NCI-H1092 (cell line): ENCODE data around the gene TBL3.

Experiments used
- DNase-seq: peaks from one replicate; lab custom pipeline; 2025; lab: John Stamatoyannopoulos, UW

The TBL3 gene

GRCh38 chr16:1982991-1983543 lies 11.2 kb downstream of the TBL3 start:
- no peak for DNase-seq

DNA sequence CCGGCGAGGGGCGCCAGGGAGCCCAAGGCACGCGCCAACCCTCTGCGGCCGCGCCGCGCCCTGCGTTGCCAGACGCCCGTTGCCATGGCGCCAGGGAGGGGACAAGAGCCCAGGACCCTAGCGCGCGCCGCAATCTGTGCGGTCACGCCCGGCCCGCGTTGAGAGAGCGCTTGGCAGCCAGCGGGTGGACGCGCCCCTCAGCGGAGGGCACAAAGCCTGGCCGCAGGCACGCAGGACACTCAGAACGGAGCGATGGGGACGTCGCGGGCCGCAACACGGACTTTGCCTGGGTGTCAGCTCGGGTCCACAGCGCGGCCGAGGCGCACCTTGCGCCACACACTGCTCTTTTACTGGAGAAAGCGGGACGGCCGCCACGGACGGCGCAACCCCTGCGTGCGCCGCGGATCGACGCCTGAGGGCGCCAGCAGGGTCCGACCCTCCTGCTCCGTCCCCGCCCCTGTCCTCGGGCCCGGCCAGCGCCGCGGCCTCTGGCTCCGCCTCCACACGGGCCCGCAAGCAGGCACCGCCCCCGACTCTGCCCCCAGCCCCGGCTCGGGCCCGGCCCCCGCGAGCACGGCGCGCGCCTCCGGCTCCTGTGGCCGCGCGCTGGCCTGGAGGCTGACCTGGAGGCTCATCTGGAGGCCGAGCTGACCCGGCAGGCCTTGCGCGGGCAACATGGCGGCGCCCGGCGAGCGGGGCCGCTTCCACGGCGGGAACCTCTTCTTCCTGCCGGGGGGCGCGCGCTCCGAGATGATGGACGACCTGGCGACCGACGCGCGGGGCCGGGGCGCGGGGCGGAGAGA lies 11.9 kb downstream of the TBL3 start, which contains the start of gene GFER:
GFER (plus strand) TSS at position 650 of the 803 bp plus-strand sequence; CDS start at position 676, 26 bp downstream.
- DNase-seq, result peak; percentile 82

DNA sequence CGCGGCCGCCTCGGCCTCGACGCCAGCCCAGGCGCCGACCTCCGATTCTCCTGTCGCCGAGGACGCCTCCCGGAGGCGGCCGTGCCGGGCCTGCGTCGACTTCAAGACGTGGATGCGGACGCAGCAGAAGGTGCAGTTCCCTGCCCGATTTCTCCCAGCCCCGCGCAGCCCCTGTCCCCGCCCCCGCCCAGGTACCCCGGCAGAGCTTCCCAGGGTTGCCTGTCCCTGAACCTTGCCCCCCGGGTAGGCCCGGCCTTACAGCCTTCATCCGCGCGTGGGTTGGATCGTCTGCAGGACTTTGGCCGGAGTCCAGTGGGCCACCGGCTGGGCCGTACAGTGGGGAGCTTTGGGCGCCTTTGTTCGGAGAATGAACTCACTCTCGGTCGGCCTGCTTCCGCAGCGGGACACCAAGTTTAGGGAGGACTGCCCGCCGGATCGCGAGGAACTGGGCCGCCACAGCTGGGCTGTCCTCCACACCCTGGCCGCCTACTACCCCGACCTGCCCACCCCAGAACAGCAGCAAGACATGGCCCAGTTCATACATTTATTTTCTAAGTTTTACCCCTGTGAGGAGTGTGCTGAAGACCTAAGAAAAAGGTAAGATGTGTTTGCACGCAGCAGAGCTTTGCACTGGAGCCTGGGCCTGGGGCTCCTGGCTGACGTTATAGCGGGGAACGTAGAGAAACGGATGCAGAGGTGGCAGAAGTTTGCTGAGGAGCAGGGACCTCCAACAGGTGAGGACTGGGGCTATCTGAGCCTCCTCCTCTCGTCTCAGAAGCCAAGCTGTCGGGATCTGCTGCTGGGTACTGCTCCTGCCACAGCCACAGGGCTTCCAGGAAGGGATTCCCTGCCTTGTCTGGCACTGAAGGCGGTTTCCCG lies 12.7 kb downstream of the TBL3 start:
- DNase-seq, result no peak

DNA sequence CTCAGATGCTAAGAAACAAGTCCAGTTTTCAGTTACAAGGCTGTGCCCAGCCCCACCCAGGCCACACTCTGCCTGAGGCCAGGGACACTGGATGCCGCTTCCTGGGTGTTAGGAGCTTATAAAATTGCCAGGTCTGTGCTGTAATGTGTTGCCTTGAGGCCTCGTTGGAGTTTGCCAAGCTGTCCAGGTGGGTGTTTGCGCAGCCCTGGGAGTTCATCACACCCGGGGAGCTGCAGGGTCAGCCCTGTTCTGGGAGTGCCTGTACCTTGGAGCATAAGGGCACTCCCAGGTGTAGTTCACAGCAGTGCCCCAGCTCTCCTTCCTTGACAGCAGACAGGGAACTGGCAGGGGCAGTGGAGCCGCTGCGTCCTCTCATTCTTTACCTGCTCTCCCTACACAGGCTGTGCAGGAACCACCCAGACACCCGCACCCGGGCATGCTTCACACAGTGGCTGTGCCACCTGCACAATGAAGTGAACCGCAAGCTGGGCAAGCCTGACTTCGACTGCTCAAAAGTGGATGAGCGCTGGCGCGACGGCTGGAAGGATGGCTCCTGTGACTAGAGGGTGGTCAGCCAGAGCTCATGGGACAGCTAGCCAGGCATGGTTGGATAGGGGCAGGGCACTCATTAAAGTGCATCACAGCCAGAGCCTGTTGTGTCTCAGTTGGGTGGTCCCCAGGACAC lies 13.8 kb downstream of the TBL3 start:
- DNase-seq, result no peak

DNA sequence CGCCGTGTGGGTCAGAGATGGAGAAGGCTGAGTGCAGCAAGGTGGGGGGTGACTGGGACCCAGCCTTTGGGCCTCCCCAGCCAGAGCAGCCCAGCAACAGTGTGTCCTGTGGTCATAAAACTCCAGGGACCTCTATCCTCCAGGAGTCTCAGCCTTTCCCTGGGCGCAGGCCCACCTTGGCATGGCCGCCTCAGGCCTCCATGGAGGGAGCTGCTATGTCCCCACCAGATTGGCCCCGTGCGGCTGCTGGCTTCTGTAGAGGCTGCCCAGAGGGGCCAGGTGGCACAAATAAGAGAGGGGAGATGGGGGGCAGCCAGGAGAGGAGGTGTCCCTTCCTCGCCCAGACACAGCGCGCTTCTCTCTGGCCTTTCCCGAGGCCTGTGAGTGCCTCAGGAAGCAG lies 15.3 kb downstream of the TBL3 start:
- no peak for DNase-seq

GRCh38 chr16:1989209-1990100 lies 17.6 kb downstream of the TBL3 start, which contains the start of gene SYNGR3:
TSS of gene SYNGR3 (plus strand) at chr16:1989970. CDS start at chr16:1990103, 133 bp downstream.
- DNase-seq, result no peak

DNA sequence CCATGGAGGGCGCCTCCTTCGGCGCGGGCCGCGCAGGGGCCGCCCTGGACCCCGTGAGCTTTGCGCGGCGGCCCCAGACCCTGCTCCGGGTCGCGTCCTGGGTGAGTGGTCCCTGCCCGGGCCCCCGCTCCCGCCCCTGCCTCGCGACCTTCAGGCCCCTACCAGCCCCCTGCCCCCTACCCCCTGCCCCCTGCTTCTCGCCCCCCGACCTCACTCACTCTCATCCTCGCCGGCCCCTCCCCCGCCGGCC lies 18.2 kb downstream of the TBL3 start:
- no peak for DNase-seq

DNA sequence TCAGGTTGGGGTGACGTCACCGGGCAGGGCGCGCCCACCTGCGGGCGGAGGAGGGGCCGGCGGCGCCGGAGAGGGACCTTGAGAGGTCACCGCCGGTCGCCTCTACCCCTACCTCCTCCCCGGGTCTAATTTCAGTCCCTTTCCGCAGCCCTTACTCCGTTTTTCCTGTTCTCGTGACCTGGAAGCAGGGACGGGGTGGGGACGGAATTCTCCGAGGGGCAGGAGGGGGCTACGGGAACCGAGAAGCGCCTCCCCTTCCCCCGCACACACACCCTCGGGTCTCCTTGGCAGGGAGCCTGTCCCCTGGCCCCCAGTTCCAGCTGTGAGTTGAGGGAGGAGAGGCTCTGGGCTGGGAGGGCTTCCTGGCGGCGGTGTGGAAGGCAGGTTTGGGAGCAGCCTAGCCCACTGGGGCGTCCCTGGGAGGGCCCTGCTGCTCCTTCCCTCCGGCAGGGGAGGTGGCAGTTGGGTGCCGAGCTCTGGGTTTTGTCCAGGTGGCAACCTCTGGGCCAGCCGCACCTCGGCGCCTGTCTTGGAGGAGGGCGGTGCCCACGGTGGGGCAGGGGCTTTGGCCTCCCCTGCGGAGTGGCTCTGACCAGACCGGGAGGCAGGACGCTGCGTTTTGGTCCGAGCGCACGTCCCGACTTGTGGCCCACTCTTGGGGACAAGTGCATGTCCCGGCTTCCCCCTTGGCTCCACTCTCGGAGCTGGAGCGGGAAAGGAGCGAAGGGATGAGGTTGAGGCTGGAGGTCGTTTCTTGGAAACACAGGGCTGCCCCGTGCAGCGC lies 18.7 kb downstream of the TBL3 start:
- DNase-seq, result no peak

- DNase-seq, result no peak
These were observed 19.3 kb downstream of the TBL3 start for GRCh38 chr16:1991135-1991551.

GRCh38 chr16:1991588-1991947 lies 19.7 kb downstream of the TBL3 start:
- DNase-seq, result no peak

DNA sequence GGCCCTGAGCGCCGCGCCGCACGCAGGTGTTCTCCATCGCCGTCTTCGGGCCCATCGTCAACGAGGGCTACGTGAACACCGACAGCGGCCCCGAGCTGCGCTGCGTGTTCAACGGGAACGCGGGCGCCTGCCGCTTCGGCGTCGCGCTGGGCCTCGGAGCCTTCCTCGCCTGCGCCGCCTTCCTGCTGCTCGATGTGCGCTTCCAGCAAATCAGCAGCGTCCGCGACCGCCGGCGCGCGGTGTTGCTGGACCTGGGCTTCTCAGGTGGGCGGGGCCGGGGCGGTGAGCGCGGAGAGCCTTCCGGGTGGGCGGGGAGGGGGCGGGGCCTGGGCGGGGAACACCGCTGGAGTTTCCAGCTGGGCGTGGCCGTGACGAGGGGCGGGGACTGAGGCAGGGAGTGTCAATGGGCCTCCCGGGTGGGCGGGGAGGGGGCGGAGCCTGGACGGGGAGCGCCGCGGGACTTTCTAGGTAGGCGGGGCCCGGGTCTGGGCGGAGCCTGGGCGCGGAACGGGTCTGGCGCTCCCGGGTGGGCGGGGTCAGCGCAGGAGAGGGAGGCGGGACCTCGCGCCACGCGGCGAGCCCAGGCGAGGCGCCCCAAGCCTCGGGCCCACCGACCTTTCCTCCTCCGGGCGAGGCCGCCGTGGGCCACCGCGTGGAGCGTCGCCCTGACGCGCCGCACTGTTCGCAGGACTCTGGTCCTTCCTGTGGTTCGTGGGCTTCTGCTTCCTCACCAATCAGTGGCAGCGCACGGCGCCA lies 20.3 kb downstream of the TBL3 start:
- DNase-seq, result no peak

- DNase-seq, result no peak
These were observed 21.0 kb downstream of the TBL3 start for GRCh38 chr16:1992704-1993317.

DNA sequence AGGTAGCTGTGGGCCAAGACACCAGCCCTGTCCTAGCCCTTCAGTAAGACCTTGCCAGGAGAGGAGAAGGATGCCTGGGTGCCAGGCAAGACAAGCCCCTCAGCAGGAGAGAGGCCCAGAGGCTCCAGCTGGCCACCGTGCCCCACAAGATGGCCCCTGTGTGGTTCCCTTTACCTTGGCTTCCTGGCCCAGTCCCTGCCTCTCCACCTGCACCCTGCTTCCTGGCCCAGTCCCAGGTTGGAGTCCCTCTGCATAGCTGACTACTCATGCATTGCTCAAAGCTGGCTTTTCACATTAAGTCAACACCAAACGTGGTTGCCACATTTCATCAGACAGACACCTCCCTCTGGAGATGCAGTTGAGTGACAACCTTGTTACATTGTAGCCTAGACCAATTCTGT lies 21.9 kb downstream of the TBL3 start:
- no peak for DNase-seq

- no peak for DNase-seq
These were observed 25.9 kb downstream of the TBL3 start for GRCh38 chr16:1997494-1998359.

GRCh38 chr16:1998360-1998835 lies 26.5 kb downstream of the TBL3 start:
- no peak for DNase-seq

GRCh38 chr16:1998852-1999801 lies 27.3 kb downstream of the TBL3 start:
- no peak for DNase-seq
